Measurements from ENCODE around the gene NFIA.

DNA sequence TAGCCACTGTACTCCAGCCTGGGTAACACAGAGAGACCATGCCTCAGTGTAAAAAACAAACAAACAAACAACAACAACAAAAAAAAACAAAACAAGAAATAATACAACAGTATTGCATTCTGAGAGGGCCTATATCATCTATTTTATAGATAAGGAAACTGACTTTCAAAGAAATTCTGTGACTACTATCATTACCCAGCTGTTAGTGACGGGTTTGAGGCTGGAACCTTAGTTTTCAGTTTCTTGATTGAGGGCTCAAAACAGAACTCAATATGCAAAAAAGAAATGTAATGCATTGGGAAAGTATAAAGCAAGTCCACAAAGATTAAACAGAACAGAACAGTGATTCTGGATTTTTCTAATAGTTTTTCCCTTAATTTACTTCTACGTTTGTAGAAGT lies 149.4 kb downstream of the NFIA start:
- TF ChIP-seq, protein P1, sequence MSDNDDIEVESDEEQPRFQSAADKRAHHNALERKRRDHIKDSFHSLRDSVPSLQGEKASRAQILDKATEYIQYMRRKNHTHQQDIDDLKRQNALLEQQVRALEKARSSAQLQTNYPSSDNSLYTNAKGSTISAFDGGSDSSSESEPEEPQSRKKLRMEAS (IDR thresholded peaks at IDR 0.05), result no peak
- TF ChIP-seq MEF2D (CRISPR knock-in tag; IDR thresholded peaks at IDR 0.05) (no peak), ZNF430 (CRISPR knock-in tag; IDR thresholded peaks at IDR 0.05) (no peak), MAFG (CRISPR knock-in tag; IDR thresholded peaks at IDR 0.05) (no peak), KLF13 (CRISPR knock-in tag; IDR thresholded peaks at IDR 0.05) (no peak), SIX1 (CRISPR knock-in tag; IDR thresholded peaks at IDR 0.05; ENCODE audit: borderline replicate concordance) (no peak)
- TF ChIP-seq, protein P2, sequence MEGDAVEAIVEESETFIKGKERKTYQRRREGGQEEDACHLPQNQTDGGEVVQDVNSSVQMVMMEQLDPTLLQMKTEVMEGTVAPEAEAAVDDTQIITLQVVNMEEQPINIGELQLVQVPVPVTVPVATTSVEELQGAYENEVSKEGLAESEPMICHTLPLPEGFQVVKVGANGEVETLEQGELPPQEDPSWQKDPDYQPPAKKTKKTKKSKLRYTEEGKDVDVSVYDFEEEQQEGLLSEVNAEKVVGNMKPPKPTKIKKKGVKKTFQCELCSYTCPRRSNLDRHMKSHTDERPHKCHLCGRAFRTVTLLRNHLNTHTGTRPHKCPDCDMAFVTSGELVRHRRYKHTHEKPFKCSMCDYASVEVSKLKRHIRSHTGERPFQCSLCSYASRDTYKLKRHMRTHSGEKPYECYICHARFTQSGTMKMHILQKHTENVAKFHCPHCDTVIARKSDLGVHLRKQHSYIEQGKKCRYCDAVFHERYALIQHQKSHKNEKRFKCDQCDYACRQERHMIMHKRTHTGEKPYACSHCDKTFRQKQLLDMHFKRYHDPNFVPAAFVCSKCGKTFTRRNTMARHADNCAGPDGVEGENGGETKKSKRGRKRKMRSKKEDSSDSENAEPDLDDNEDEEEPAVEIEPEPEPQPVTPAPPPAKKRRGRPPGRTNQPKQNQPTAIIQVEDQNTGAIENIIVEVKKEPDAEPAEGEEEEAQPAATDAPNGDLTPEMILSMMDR (CRISPR knock-in tag; IDR thresholded peaks at IDR 0.05), result no peak
